Stimulated activated CD4-positive, alpha-beta T cell treated with anti-CD3 and anti-CD28 coated beads, Interleukin-4, amount 100 ng/mL, for 1 hour (primary cell): ENCODE results near the gene PSKH1.
A peak's percentile ranks its signal among the peaks of the same experiment; 100 is the strongest.
"Not testable (repeated sequence)": the region's sequence is repeated elsewhere in the genome, so short reads cannot be mapped to it uniquely, and the experiment has no call there.

Source experiments
- DNase-seq: peaks from one replicate; pipeline ENCODE4 v3.0.0-alpha.2; 2020

The PSKH1 gene

DNA sequence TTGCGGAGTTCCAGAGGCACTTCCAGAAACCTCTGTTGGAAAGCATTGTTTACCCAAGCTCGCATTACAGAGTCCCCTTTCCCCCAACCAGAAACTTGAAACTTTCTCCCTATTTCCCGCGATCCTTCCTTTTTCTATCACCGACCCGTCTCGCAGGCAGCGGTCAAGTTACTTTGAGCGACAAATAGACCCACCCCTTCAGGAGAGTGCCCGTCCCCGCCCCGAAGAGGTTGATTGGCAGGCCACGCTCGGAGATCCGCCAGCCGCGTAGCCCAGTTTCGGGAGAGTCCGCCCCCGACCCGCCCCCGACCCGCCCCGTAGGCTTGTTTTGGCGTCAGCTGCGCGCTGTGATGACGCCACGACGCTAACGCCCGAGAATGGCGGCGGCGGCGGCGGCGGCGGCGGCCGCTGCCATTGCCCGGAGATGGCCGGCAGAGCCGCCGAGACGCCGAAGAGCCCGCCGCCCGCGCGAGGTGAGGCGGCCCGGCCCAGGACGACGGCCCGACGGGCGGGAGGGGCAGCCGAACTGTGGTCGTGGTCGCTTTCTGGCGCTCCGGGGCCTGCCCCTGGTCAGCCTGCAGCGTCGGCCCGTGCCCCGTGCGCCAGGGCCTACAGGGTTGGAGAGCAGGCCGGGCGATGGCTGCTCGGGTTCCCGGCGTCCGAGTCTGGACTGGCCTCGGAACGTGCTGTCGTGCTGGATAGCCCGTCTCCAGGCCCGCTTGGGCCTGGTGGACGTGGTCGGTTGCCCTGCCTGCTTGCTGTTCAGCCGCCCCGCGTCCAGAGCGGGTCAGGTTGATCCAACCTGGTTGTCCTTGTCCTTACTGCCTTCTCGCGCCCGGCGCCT is at the start of gene PSKH1:
Gene PSKH1 (plus strand): TSS at position 356 of the 844 bp plus-strand sequence. CDS start 15,496 bp downstream, outside the sequence.
- peak; percentile 95 for DNase-seq

DNA sequence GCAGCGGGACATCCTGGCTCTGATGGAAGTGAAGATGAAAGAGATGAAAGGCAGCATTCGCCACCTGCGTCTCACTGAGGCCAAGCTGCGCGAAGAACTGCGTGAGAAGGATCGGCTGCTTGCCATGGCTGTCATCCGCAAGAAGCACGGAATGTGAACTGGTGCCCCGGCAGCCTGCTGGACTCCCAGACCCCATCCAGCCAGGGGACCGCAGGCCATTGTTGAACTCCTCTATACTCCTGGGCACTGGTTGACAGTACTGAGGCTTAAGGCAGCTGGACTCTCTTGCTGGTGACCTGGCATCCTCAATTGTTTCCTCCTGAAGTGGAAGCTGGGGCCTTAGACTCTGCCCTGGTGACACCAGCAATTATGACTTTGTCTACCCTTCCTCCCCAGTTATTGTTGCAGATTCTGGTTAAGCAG is 49.7 kb upstream of the PSKH1 start:
- no peak for DNase-seq

DNA sequence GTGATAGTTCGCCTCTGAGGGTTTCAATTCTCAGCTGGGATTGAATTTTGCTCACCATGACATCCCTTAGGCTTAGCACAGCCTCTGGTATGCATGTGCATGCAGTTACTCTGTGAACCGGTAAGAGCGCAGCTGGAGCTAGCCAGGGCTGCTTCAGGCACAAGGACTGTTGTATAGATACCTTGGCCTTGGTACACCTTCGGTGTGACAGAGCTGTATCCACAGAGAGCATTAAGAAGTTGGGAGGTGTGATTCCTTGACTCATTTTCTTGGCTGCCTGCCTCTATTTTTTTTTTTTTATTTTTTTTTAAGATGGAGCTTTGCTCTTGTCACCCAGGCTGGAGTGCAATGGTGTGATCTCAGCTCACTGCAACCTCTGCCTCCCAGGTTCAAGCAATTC is 48.6 kb upstream of the PSKH1 start:
- no peak for DNase-seq

DNA sequence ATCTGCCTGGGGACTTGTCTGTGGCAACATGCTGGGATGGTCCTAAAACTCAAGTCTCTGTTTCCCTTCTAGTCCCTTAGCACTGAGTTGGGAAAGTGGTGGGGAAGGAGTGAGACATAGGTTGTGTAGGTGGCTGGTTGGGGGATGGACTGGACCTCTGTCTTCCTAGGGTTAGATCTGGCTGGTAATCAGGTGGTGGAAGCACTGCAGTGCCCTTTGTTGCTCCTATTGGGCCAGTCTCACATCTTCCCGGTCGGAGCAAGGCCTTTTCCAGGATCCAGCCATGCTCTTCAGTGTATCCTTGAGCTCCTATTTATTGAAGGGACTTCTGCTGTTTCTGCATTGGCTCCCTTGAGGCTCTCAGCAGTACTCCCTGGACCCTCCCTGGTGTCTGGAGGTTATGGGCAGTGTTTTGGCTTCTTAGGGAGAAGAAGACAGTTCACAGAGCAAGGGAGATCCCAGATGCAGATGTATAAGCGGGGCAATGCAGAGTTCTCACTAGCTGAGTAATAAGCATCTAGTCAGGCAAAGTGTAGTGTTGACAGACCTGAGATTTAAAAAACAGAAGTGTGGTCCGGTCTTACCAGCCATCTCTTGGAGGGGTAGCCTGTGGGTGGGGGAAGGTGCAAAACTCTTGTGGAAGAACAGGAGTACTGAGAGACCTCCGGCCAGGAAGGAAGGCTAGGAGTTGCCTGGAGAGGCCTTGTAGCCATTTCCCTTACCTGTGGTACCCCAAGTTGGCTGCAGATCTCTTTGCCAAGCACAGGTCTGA is 47.6 kb upstream of the PSKH1 start:
- no peak for DNase-seq

DNA sequence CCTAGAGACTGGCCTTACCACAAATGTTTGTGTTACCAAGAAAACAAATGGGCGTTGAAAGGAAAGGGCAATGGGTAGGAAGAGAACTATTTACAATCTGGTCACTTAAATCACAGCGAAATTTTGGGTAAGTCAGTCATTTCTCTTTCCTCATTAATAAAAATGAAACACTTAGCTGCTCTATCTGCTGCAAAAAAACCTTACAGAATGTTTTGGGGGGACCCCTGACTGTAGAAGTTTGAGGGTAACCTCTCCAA is 47.1 kb upstream of the PSKH1 start:
- DNase-seq: no peak

DNA sequence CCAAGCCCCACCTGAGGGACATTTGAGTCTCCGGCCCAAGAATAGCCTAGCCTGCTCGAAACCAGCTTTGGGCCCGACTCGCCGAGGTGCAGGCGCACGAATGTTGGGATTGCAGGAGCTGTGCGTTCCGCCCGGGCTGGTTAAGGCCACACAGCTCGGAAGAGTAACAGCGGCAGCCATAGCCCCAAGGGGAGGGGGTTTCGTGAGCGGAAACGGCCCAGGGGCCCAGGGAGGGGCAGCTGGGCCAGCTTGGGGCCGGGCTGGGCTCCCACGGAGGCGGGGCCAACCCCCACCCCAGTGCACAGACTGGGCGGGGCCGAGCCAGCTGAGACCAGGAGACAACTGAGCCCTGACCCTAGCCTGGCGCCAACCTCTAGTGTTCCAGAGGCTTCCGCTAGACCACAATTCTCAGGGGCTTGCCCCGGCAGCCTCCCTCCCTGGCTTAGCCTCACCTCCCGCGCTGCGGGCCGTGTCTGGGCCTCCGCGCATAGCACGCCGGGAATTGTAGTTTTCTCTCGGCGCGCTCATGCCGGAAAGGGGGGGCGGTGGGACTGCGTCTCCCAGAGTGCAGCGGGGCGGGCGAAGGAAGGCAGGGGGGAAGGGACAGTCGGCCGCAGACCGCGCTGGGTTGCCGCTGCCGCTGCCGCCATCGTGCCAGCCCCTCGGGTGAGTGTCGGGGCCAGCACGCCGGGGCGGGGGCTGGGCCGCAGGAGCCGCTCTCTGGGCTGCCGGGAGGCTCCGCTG is 46.6 kb upstream of the PSKH1 start, which contains the start of gene NUTF2:
Gene NUTF2 (plus strand): TSS at position 614 of the 744 bp plus-strand sequence. CDS start 18,198 bp downstream, outside the sequence.
- peak; percentile 95 for DNase-seq

DNA sequence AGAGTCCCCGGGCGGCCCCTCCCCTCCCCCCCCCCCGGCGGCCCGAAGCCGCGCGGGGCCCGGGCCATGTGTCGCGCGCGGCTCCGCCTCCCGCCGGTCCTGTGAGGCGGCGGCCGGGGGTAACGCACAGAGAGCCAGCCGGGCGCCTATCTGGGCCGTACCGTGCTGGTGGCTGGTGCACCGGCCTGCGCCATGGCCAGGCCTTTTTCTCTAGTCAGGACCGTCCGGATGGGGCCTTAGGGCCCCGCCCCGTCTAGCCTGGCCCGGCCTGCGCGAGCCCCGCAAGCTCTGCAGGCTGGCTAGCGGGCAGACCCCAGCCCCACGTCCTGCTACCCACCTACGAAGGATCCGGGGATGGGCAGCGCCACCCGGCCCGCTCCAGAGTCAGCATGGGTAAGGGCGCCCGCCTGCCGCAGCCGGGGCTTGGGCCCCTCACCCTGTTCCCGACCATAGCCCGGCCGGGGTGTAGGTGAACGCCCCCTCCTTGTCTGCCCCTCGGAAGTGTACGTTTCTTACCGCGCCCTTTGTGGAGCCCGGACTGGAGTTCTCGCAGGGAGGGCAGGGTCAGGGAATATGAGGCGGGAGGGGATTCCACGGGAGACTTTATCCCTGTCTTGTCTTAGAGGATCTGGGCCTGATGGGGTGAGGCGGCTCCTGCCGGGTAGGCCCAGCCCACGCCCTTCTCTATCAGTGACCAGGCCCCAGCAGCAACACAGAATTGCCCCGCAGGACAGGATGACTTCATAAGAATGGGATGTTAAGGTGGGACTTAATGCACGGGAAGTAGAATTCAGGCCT is 45.8 kb upstream of the PSKH1 start, which contains the start of gene CENPT:
Gene CENPT (minus strand): TSS at position 630 of the 798 bp plus-strand sequence. CDS start 13,834 bp downstream, outside the sequence.
- DNase-seq: no peak

DNA sequence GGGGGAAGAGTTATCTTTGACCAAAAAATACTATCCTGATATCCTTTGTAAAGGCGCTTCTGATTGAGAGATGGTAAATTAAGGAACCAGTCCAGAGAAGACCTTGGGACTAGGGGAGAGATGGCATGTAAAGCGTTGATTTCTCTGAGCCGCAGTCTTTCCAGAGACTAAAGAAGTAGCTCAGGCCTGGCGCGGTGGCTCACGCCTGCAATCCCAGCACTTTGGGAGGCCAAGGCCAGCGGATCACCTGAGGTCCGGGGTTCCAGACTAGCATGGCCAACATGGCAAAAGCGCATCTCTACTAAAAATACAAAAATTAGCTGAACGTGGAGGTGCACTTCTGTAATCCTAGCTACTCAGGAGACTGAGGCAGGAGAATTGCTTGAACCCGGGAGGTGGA is 44.9 kb upstream of the PSKH1 start:
- DNase-seq: no peak

DNA sequence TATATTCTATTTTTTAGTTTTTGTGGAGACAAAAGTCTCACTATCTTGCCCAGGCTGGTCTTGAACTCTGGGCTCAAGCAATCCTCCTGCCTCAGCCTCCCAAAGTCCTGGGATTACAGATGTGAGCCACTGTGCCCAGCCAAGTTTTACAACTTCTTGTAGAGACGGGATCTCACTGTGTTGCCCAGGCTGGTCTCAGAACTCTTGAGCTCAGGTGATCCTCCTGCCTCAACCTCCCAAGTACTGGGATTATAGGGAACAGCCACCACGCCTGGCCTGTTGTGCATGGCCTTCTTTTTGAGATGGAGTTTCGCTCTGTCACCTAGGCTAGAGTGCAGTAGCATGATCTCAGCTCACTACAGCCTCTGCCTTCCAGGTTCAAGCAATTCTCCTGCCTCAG is 39.4 kb upstream of the PSKH1 start:
- no peak for DNase-seq

DNA sequence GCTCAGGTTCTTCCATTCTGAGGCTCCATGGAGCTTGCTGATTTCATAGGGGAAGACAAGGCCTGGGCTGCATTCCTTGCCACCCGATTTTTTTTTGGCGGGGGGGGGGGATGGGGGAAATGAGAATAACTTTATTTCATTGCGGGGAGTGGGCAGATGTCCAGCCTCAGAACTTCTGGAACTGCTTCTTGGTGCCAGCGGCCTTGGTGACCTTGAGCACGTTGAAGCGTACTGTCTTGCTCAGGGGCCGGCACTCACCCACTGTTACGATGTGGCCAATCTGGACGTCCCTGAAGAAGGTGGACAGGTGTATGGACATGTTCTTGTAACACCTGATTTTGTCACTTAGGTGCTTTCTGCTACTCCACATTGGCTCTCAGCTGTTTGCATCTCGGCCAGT is 37.3 kb upstream of the PSKH1 start:
- no peak for DNase-seq

DNA sequence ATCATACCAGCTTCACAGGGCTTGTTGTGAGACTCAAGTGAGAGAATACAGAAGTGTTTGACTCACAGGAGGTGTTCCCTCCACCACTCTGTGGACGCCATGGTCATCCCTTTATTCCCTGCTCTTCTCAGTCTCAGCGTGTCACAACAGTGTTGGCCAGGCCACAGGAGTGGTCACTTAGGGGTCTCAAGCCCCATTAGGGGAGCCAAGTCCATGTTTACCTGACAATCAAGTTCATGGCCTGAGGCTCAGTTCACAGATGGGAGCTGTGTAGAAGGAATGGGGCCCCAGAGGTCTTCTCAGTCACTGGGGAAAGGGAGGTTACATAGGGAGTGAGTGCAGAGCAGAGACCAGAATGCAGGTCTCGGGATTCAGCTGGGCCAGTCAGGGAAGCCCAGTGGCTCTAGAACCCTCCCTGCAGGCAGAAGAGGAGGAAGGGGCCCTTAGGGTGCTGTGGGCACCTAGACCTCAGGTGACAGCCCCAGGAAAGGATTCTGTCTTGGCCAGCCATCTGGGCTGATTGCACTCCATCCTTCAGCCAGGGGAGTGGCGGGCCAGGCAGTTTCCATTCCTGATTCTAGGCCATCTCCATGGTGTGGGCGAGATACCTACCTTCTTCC is 36.0 kb upstream of the PSKH1 start:
- no peak for DNase-seq

DNA sequence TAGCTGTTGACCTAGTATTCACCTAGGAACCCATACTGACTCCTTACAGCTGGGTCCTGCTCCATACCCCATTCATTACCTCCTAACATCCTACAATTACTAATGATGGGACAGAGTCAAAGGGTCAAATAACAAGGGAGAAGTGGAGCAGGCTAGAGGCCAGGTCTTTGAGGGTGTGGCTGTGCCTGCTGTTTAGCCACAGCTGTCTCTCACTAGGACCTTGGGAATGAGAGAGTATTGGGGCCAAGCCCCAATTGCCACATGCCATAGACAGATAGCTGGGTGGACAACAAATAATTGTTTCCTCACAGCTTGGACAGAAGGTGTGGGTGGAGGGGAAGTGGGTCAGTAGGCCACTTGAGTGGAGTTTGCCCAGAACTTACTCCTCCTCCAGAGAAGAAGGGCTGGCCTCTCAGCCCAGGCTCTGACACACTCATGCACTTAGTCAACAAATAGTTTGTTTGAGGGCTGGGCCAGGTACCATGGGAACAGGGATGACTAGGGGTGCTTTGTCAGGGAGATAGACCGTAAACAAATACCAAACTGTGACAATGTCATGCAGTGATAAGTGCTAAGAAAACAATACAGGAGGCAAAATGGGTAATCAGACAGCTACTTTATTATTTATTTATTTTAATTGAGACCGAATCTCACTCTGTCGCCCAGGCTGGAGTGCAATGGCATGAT is 35.4 kb upstream of the PSKH1 start:
- peak; percentile 18 for DNase-seq

DNA sequence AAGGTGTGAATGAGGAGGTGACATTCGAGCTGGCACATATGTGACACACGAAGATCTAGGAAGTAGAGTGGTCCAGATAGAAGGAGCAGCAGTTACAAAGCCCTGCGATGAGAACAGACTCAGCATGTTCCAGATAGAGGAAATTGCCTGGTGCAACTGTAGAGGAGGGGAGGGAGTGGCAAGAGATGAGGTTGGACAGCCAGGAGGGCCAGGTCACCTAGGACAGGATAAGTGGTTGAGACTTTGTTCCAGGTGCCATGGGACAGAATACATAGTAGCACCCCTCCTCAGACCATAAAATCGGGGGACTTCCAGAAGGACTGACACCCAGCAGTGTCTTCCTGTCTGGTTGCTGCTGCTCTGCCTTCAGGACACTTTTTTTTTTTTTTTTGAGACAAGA is 34.6 kb upstream of the PSKH1 start:
- DNase-seq: no peak

DNA sequence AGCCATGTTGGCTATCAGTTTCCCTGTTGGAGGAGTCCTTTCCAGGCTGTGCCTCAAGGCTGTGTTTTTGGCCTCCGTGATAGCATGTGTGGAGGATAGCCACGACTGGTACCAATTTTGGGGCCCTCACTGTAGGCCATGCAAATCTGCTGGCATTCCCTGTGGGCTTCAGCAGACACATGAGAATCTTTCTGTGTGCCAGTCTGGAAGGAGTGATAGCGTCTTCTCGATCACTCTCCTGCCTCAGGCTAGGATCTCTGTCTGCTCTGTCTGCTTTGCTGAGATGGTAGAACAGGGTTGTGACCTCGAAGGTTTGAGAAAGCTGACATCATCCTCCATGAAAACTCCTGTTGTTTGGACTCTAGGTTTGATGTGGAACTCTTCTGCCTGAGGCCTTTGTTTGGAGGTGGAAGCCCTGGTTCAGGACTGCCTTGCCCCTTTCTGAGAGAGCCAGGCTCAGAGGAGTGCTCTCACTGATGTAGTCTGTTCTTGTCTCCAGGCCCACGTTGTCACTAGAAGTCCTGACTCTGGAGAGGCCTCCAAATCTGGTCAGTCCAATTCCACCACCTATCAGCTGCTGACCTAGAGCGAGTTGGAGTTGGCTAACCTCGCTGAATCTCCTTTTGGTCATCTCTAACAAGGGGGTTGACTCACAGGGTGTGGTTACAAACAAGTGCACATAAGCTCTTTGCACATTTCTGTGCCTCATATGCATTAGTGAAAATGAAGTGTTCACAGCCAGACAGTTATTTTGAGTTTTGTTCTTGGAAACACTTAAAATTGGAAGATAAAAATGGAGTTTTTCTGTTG is 32.3 kb upstream of the PSKH1 start:
- no peak for DNase-seq

DNA sequence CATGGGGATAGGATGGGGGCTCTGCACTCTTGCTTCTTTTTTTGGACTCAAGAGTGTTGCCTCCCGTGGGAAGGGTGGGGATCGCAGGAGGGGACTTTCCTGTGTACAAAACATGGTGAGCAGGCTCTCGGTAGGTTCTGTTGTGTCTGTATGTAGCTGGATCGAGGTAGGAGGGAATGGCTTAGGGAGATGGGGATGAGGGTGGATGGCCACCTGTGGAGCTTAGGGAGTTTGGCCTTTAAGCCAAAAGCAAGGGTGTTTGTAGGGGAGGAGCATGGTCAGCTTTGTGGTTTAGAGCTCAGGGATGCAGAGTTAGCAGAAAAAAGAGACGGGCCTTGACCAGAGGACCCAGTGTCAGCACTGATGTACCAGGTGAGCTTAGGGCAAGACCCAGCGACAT is 31.2 kb upstream of the PSKH1 start:
- no peak for DNase-seq

DNA sequence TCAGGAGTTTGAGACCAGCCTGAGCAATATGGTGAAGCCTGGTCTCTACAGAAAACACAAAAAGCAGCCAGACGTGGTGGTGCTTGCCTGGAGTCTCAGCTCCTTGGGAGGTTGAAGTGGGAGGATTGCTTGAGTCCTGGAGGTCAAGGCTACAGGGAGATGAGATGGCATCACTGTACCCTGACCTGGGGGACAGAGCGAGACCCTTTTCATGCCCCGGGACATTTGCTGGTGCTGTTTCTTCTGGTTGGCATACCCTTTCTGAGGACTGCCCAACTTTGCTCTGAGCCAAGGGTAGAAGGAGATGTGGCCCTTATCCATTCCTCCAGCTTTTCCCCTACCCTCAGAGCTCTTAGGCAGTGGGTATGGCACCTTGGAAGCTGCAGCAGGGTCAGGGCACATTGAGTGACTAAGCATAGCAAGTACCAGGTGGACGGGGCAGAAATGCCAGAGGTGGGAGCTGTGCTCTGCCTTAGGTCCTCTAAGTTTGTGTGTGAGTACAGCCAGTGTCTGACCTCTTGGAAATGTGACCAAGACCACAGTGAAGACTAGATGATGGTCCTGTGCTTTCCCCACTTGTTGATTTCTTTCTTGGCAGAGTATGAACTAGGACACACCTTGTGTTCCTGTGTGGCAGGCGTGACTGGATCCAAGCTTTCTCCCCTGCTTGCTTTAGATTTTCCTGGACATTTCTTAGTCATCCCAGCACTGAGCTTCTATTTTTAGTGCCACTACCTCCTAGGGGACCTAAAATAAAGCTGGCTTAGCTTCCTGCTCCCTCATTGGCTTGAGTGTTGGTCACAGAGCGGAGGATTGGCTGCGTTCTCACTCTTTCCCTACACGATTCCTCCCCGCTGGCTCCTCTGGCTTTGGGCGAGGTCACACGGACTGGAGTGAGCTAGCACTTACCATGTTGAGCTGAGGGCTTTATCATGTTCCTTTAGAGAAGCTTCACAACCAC is 30.2 kb upstream of the PSKH1 start:
- DNase-seq: no peak

DNA sequence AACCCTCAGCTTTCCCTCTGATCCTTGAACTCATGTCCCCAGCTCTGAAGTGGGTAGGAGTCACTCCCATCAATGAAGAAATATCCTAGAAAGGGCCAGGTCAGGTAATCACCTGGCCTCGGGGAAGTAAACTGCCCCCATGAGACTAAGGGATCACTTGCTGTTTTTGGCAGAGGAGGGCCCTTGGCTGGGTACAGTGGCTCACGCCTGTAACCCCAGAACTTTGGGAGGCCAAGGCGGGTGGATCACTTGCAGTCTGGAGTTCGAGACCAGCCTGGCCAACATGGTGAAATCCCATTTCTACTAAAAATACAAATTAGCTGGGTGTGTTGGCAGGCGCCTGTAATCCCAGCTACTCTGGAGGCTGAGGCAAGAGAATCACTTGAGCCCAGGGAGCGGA is 29.0 kb upstream of the PSKH1 start:
- DNase-seq: not testable (repeated sequence)

DNA sequence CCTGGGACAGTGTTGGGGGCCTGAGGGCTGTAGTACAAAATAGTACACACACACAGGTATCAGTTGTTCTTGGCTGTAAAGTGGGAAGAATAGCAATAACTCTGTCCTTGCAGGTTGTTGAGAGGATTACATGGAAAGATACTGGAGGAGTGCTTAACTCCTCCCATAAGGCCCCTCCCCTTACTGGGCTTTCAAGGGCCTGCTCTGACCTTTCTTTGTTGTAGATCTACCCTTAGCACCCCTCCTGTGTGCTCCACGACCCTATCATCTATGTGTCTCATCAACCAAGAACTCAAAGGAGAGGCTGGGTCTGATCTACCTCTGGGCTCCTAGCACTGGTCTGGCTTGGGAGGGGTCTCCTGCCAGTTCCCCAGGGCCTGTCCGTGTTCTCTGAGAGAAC is 28.5 kb upstream of the PSKH1 start:
- DNase-seq: no peak

DNA sequence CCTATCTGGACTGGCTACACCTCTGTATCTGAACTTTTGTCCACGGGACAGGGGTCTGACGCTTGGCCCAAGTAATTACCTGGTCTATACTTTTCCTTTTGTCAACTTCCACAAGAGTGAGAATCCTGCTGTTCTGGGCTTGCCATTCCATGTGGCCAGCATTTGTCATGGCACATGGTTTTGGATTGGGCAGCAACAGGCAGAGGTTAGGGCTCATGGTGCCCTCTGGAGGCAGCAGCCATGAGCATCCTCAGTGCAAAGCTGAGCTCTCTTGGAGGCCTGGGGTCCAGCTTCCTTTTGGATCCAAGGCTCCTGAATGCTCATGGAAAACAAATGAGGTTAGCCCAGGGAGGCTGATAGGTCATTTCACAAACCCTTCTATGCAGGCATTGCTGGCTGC is 27.7 kb upstream of the PSKH1 start:
- no peak for DNase-seq
